AG04449 (cell line): Measurements from ENCODE around the gene PTPN1.

Experiments used
- CTCF ChIA-PET: fragments of 350-600 bp; formaldehyde crosslinking; extraction: SDS; loops from one replicate; lab custom pipeline; 2021; ENCODE audit warnings: antibody characterized with exemption; lab: Yijun Ruan, JAX
- POLR2A ChIA-PET: fragments of 400-600, 350-600 bp; formaldehyde crosslinking; extraction: SDS; loops from one replicate; lab custom pipeline; 2020; ENCODE audit warnings: antibody characterized with exemption, inconsistent platforms; lab: Yijun Ruan, JAX
- DNase-seq: peaks from one replicate; pipeline ENCODE4 v3.0.0-alpha.2; 2010; ENCODE audit warnings: low read depth, low spot score
- H3K4me3 ChIP-seq: 2 replicates; pipeline ENCODE4 v1.5.1; 2011; ENCODE audit warnings: low read depth, mild to moderate bottlenecking, control low read depth, low read length
- TF ChIP-seq, protein P1 (sequence below): IDR thresholded peaks from one replicate; pipeline ENCODE4 v1.5.1; 2011; ENCODE audit warnings: mild to moderate bottlenecking, moderate library complexity, low read length, control low read depth, inconsistent platforms; ENCODE audit not compliant: insufficient read depth; ENCODE audit errors: missing control alignments

The PTPN1 gene

DNA sequence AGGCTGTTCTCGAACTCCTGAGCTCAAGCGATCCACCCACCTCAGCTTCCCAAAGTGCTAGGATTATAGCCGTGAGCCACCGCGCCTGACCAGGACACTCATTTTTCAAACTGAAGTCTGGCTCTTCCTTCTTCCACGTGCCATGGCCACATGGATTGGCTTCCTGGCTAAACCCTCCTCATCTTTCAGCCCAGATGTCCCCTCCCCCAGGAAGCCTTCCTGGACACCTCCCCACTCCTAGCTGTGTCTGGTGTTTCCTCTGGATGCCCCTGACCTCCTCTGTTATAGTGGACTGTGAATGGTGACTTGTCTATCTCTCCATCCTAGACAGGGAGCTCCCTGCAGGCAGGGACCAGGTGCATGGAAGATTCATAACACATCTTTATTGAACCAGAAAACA is 124.0 kb downstream of the PTPN1 start:
- no peak for DNase-seq
- TF ChIP-seq, protein P1, sequence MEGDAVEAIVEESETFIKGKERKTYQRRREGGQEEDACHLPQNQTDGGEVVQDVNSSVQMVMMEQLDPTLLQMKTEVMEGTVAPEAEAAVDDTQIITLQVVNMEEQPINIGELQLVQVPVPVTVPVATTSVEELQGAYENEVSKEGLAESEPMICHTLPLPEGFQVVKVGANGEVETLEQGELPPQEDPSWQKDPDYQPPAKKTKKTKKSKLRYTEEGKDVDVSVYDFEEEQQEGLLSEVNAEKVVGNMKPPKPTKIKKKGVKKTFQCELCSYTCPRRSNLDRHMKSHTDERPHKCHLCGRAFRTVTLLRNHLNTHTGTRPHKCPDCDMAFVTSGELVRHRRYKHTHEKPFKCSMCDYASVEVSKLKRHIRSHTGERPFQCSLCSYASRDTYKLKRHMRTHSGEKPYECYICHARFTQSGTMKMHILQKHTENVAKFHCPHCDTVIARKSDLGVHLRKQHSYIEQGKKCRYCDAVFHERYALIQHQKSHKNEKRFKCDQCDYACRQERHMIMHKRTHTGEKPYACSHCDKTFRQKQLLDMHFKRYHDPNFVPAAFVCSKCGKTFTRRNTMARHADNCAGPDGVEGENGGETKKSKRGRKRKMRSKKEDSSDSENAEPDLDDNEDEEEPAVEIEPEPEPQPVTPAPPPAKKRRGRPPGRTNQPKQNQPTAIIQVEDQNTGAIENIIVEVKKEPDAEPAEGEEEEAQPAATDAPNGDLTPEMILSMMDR = no peak
- no peak overlapping the region for H3K4me3 ChIP-seq
- ChIA-PET POLR2A (no interaction called here), CTCF (interaction anchor here (1.0 to 15.3 kb wide), 6 partner anchors 10 to 115 kb away, joined by 3 to 174 read pairs (median 6); no protein-coding TSS in a partner anchor)
